Small intestine (tissue), 7 donors: ENCODE measurements around the gene HOTAIR. TPM values are rescaled to one million over a fixed set of nuclear protein-coding genes. Genes with fewer than 3 reads are reported as not detected.

Experiments used
- DNase-seq, 2 donors: peaks; one replicate each; pipeline versions ENCODE4 v3.0.0 to v3.0.0-alpha.2; 2013
- FAIRE-seq: peaks from 2 replicates; lab custom pipeline; 2012; peaks lifted over from hg19 to GRCh38; lab: Jason Lieb, UNC
- H3K27ac ChIP-seq, 3 donors: one replicate each; pipeline ENCODE4 v1.5.1; 2013; ENCODE audit warnings: low read length in 2 of 3, mild to moderate bottlenecking in 2 of 3, control low read depth in 1 of 3, inconsistent platforms in 1 of 3, low read depth in 1 of 3, moderate library complexity in 1 of 3
- H3K27me3 ChIP-seq, 3 donors: one replicate each; pipeline ENCODE4 v1.6.1; 2013; ENCODE audit warnings: low read length in 3 of 3, inconsistent platforms in 1 of 3; ENCODE audit not compliant: control insufficient read depth in 3 of 3, insufficient read depth in 3 of 3
- H3K36me3 ChIP-seq, 3 donors: one replicate each; pipeline ENCODE4 v1.6.1; 2013; ENCODE audit warnings: low read length in 3 of 3, inconsistent platforms in 1 of 3, low read depth in 1 of 3, mild to moderate bottlenecking in 1 of 3, moderate library complexity in 1 of 3; ENCODE audit not compliant: control insufficient read depth in 3 of 3, insufficient read depth in 2 of 3
- H3K4me1 ChIP-seq, 3 donors: one replicate each; pipeline ENCODE4 v1.6.1; 2013; ENCODE audit warnings: low read length in 2 of 3, inconsistent platforms in 1 of 3, low read depth in 1 of 3, mild to moderate bottlenecking in 1 of 3, moderate library complexity in 1 of 3; ENCODE audit not compliant: control insufficient read depth in 3 of 3, insufficient read depth in 2 of 3
- H3K4me3 ChIP-seq, 3 donors: one replicate each; pipeline ENCODE4 v1.5.1; 2013; ENCODE audit warnings: low read length in 3 of 3, control low read depth in 1 of 3, inconsistent platforms in 1 of 3, low read depth in 1 of 3, mild to moderate bottlenecking in 1 of 3, moderate library complexity in 1 of 3
- H3K9me3 ChIP-seq, 2 donors: one replicate each; pipeline ENCODE4 v1.6.1; 2013; ENCODE audit warnings: low read depth in 1 of 2, low read length in 1 of 2; ENCODE audit not compliant: control insufficient read depth in 2 of 2, insufficient read depth in 1 of 2
- WGBS, 3 donors: extraction: QIAGEN DNeasy Blood & Tissue Kit; methylation state at CpG; one replicate each; pipeline ENCODE4 v1.1.7; 2013; 5-methylcytosine and 5-hydroxymethylcytosine counted together
- polyA plus RNA-seq, 4 donors: library from polyadenylated mRNA; stranded (reverse) in 3 of 4; unstranded in 1 of 4; fragments of 200-250 nt in 3 of 4; fragments of 120-200 nt in 1 of 4; gene quantifications; one replicate each; pipeline versions ENCODE4 v1.2.1 to v1.2.3, GENCODE V29; 2013
- donor health status: healthy with polysubstance abuse.
- donor health status: control.
- donor health status: control.
- donor health status: Bipolar disorder and iron deficiency.
- donor health status: healthy.

Gene HOTAIR
- polyA plus RNA-seq, 4 donors = 0.24 TPM; not detected in 3

DNA sequence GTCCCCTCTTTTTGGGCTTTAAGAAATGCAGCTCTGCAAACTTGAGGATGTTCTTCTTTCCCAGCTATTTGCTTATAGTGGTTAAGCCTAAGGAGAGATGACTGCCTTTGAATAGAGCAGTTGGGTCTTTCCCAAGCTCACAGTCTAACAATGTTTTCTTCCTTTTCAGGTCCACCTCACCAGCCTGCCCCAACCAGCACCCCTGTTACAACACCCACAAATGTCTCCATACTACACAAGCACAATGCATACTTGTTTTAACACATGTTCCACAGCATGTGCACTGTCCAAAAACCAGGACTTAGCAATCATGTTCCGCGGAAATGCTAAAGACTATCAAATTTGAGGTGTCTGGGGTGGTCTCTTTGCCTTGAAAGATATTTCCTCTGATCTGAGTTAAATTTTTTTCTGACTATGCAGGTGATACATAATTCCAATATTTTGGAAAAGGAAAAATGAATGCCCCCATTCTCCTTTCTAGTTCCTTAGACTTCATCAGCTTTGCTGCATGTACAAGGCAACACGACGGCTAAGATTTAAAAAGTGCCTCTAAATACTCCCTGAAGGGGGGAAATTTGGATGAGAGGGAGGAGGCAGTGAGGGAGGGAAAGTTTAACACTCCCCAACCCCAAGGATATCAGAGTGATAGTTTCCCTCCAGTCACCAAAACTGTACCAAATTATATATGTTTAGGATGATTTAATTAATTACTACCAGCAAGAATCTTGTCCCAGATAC, 42.7 kb downstream of the HOTAIR start:
- FAIRE-seq (no peak), DNase-seq (no peak)
- peaks cover 0 to 2% of the 10 kb centered on the region in 2 donors for H3K9me3 ChIP-seq
- WGBS, 3 donors = 34 to 41% (median 40%) methylated on average over 4 of the region's 4 CpGs
- H3K4me1 ChIP-seq = no peaks in the 10 kb centered on the region
- H3K27ac ChIP-seq = no peak overlapping the region
- H3K36me3 ChIP-seq = no peaks in the 10 kb centered on the region
- H3K4me3 ChIP-seq = no peak overlapping the region
- peaks cover 3 to 96% (median 61%) of the 10 kb centered on the region in 3 donors for H3K27me3 ChIP-seq

DNA sequence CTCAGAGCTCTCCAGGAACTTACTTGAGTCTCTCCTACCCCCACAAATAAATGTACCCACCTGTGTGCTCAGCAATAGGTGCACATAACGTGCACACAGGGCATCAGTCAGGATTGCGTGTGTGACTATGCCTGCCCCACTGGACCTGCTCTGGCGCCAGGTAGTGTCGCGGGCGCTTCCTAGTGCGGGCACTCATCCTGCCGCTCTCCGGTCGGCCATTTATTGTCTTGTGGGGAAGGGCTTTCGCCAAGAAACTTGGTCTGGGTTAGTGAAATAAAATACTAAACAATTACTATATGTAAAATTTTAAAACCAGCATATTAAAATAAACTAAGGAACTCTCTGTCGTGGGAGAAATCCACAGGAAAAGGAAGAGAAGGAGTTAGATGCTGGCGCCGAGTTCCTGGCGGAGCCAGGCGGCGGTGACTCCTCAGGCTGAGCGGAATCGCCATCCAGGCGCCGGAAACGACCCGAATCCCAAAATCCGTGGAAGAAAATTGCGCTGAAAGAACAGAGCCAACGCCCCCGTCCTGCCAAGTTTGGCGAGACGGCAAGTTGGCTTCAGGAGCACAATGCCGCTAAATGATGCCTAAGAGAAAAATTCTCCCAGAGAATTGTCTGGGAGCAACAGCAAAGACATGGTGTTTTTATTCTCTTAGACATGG, 44.0 kb downstream of the HOTAIR start:
- Histone ChIP-seq H3K4me1 (no peaks in the 10 kb centered on the region), H3K27me3 (peaks cover 3 to 96% (median 61%) of the 10 kb centered on the region in 3 donors), H3K4me3 (no peak overlapping the region), H3K36me3 (no peaks in the 10 kb centered on the region), H3K27ac (no peak overlapping the region), H3K9me3 (peaks cover 0 to 2% of the 10 kb centered on the region in 2 donors)
- no peak for FAIRE-seq
- WGBS, 3 donors = 10 to 20% (median 20%) methylated on average over 30 of the region's 30 CpGs
- no peak for DNase-seq

DNA sequence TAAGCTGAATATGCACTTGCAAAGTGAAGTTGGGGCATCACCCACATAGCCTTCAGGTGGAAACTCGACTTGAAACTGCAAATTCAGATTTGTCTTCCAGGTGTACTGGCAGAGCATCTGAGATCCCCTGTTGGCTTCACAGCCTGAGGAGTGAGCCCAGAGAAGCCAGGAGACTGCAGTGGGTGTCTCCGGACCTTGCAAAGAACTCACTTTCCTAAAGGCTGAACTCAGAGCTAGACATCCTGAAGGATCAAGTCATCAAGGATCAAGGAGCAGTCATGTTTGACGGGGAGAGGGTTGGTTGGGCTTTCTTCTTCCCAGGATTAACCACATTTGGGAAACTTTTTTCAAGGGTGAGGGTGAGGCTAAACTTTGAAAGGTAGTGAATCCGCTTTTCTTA, 45.2 kb downstream of the HOTAIR start:
- Histone ChIP-seq H3K27me3 (peaks cover 3 to 95% (median 59%) of the 10 kb centered on the region in 3 donors), H3K36me3 (no peaks in the 10 kb centered on the region), H3K9me3 (peaks cover 0 to 2% of the 10 kb centered on the region in 2 donors), H3K4me1 (no peaks in the 10 kb centered on the region), H3K27ac (no peak overlapping the region), H3K4me3 (no peak overlapping the region)
- FAIRE-seq (no peak), DNase-seq (no peak)
- 15 to 18% (median 15%) methylated on average over 4 of the region's 4 CpGs for WGBS, 3 donors

DNA sequence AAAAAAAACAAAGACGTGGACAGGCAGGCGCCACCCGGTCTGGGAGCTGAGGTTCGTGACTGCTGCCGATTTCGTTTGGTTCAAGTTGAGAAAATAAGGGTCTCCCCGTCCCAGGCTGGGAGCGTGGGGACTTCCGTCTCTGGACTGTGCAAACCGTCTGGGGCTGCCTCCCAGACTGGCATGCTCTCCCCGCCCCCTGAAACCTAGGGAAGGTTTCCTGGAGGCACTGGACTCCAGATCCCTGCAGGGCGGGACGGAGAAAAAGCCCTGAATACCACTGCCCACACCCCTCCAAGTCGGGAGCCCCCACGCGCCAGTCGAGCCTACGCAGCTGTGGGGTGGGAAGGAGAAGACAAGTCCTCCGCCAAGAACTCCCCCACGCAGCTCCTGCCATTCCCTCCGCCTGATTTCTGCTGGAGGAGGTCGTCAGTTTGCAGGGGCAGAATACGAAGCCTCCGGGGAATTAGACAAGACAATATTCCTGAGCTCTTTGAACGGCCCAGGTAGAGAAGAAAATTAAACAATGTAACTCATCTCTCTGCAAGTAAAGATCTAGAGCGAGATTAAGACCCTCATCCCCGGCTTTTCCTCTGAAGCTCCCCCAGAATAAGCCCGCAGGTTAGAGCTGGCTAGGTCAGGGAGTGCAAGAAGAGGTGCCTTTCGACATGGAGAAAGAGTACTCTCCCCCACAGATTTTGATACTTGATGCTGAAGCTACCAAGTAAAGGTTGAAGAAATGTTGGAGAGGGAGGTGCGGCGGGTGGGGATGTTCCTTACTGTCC, 46.5 kb downstream of the HOTAIR start:
- Histone ChIP-seq H3K36me3 (no peaks in the 10 kb centered on the region), H3K4me1 (no peaks in the 10 kb centered on the region), H3K27me3 (peaks cover 3 to 95% (median 58%) of the 10 kb centered on the region in 3 donors), H3K9me3 (no peaks in the 10 kb centered on the region), H3K27ac (no peak overlapping the region), H3K4me3 (no peak overlapping the region)
- 6 to 11% (median 9%) methylated on average over 31 of the region's 31 CpGs for WGBS, 3 donors
- FAIRE-seq (no peak), DNase-seq (no peak)

DNA sequence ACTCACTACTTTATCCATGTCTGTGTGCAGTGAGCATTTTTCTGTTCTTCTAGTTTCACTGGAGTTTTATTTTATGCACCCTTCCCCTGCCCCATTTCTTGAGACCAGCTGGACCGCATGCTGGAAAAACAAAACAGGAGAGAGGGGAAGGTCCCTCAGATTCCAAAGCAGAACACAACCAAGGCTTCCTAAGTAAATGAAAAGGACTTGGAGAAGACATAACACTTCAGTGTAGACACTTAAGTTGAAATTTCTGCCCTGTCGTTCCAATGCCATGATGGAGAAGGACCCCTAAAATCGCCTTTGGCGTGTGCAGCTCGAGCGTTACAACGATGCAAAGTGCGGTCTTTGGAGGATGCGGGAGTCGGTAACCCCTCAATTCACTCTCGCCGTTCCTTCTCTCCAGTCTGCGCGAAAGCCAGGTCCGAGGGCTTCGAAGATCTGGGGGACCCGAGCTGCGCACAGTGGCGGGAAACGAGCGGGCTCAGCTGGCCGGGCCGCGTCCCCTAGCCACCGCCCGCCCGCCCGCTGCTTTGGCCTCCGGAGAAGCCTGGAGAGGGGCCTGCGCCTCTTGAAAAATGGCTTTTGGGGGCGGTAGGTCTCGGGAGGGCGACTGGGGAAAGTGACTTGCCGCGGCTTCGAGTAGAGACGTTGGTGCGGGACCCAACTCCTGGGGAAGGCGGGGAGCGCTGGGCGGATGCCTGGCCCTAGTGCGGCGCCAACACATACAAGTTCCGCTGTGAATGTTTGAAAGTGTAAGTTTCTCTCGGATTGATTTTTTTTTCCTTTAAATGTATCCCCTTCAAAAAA, 47.3 kb downstream of the HOTAIR start:
- H3K4me3 ChIP-seq = no peak overlapping the region
- no peak for DNase-seq
- FAIRE-seq = no peak
- H3K27me3 ChIP-seq = peaks cover 3 to 92% (median 61%) of the 10 kb centered on the region in 3 donors
- H3K4me1 ChIP-seq = no peaks in the 10 kb centered on the region
- WGBS, 3 donors = 6 to 23% (median 17%) methylated on average over 45 of the region's 45 CpGs
- H3K27ac ChIP-seq = no peak overlapping the region
- no peaks in the 10 kb centered on the region for H3K9me3 ChIP-seq
- H3K36me3 ChIP-seq = no peaks in the 10 kb centered on the region

DNA sequence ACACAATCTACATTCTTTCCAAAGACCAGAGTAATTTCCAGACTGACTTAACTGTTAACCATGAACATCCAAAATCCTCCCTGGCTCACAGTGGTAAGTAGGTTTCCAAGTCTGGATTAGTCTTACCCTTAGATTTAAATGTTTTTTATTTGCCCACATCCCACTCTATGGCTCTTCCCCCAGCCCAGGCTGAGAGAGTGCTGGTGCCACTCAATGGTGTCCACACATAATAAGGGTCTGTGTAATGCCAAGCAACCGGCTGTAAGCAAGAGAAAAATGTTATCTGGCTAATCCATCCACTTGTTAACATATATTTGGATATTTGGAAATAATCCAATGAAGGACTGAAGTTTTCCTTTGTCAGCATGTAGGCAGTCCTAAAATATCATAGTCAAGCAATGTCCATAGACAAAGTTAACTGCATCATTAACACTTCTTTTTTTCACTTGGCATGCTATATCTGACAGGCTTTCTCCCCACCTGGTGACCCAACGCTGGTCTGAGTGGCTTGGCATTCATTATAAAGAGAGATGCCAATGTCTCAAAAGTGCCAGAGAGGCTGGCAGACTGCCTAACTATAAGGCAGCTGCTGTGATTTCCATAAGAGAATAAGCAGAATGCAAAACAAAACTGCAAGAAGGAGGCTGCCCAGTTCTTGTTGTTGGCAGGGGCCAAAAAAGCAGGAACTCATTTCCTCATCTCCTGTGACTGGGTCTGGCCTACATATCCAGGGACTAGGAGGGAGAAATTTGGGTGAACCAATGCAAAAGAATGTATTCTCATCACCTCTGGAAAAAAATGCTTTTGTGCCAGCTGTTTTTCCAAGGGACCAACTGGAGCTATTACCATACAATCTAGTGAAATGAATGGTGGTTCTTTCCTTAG, 50.0 kb downstream of the HOTAIR start:
- Histone ChIP-seq H3K27me3 (peaks cover 2 to 75% (median 48%) of the 10 kb centered on the region in 3 donors), H3K9me3 (no peaks in the 10 kb centered on the region), H3K36me3 (no peaks in the 10 kb centered on the region), H3K4me1 (no peaks in the 10 kb centered on the region), H3K4me3 (no peak overlapping the region), H3K27ac (no peak overlapping the region)
- no peak for FAIRE-seq
- WGBS, 3 donors = 10 to 42% (median 13%) methylated on average over 2 of the region's 2 CpGs
- DNase-seq = no peak

DNA sequence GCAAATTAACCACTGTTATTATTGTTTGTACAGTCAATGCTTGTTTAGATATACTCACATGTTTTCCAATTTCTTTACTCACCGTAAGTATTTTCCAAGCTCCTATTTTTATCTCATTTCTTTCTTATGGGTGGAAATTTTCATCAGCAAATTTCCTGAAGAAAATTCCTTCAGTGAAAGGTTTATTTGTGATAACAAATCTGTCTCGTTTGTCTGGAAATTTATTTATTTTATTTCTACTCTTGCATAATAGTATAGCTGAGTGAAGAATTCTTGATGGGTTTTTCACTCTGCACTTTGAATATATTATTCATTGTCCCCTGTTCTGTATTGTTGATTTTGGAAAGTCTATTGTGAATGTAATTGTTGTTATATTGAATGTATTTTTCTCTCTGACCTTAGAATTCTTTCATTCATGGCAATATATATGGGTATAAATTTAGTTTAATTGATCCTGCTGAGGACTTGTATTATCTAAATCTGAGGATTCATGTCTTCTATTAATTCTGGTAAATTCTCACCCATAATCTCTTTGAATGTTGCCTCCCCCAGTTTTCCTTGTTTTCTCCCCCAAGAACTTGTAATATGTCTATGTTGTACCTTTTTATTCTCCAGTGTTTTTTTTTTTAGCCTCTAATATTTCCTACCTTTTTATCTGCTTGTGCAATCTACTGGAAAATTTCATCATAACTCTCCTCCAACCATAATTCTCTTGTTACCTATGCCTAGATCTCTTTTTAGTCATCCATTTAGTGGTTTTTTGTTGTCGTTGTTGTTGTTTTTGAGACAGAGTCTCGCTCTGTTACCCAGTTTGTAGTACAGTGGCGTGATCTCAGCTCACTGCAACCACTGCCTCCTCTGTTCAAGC, 57.7 kb downstream of the HOTAIR start:
- FAIRE-seq (no peak), DNase-seq (no peak)
- peaks cover 2 to 28% (median 8%) of the 10 kb centered on the region in 3 donors for H3K27me3 ChIP-seq

More for the DNA sequence above, 57.7 kb downstream of the HOTAIR start:
- H3K4me3 ChIP-seq = no peak overlapping the region
- WGBS, 3 donors = 76 to 78% (median 78%) methylated on average over 5 of the region's 5 CpGs
- H3K4me1 ChIP-seq = no peaks in the 10 kb centered on the region
- no peaks in the 10 kb centered on the region for H3K9me3 ChIP-seq
- H3K36me3 ChIP-seq = no peaks in the 10 kb centered on the region
- no peak overlapping the region for H3K27ac ChIP-seq
